H1 (cell line): ENCODE results near the gene MIS18A. TPM values are rescaled to one million over a fixed set of nuclear protein-coding genes. Genes with fewer than 3 reads are reported as not detected.

Experiments used
- CTCF ChIA-PET: fragments of 300-600 bp; sonication (Branson Sonifier 250); formaldehyde crosslinking; loops from one replicate; lab custom pipeline; 2021; ENCODE audit not compliant: partially characterized antibody; lab: Charles Lee
- POLR2A ChIA-PET: fragments of 300-600 bp; sonication (Branson Sonifier 250); formaldehyde crosslinking; loops from one replicate; lab custom pipeline; 2021; ENCODE audit warnings: inconsistent platforms; ENCODE audit not compliant: partially characterized antibody; lab: Charles Lee
- DNase-seq, 2 experiments: peaks; one replicate each; pipeline versions ENCODE4 v3.0.0 to v3.0.0-alpha.2; 2010 to 2022; ENCODE audit warnings: low spot score in 2 of 2, low read depth in 1 of 2, mixed read lengths in 1 of 2
- FAIRE-seq: peaks from 2 replicates; lab custom pipeline; 2011; peaks lifted over from hg19 to GRCh38; lab: Jason Lieb, UNC
- H2AFZ ChIP-seq: 2 replicates; pipeline ENCODE4 v1.8.1; 2012; ENCODE audit warnings: low read length, inconsistent platforms
- H2AK5ac ChIP-seq: 2 replicates; pipeline ENCODE4 v1.6.1; 2013; ENCODE audit warnings: low read depth, low read length
- H2BK120ac ChIP-seq: replicated peaks from 2 replicates; pipeline ENCODE3; 2013; ENCODE audit warnings: low read depth, low read length, inconsistent platforms
- H2BK12ac ChIP-seq: 2 replicates; pipeline ENCODE4 v1.6.1; 2013; ENCODE audit warnings: low read depth, low read length
- H2BK15ac ChIP-seq: 2 replicates; pipeline ENCODE4 v1.6.1; 2013; ENCODE audit warnings: low read length
- H2BK20ac ChIP-seq: 2 replicates; pipeline ENCODE4 v1.6.1; 2013; ENCODE audit warnings: low read length
- H2BK5ac ChIP-seq: 2 replicates; pipeline ENCODE4 v1.6.1; 2013; ENCODE audit warnings: low read depth, low read length
- H3K14ac ChIP-seq: 2 replicates; pipeline ENCODE4 v1.6.1; 2013; ENCODE audit warnings: inconsistent platforms; ENCODE audit not compliant: insufficient read length
- H3K18ac ChIP-seq: 2 replicates; pipeline ENCODE4 v1.6.1; 2013; ENCODE audit warnings: low read length; ENCODE audit errors: extremely low read depth
- H3K23ac ChIP-seq: 2 replicates; pipeline ENCODE4 v1.6.1; 2013; ENCODE audit warnings: inconsistent platforms; ENCODE audit not compliant: insufficient read length
- H3K23me2 ChIP-seq: 2 replicates; pipeline ENCODE4 v1.6.1; 2013; ENCODE audit warnings: low read depth, low read length
- H3K27ac ChIP-seq: 2 replicates; pipeline ENCODE4 v1.6.1; 2011; ENCODE audit warnings: low read depth, low read length, inconsistent platforms
- H3K27me3 ChIP-seq, 4 experiments: replicated peaks in 1 of 4; 1 replicate in 1 of 4; 2 replicates in 3 of 4; pipeline versions ENCODE4 v1.6.1 to v1.8.1; 2011 to 2013; ENCODE audit warnings: low read length in 3 of 4, mild to moderate bottlenecking in 3 of 4, inconsistent platforms in 2 of 4, mixed read lengths in 2 of 4, moderate library complexity in 1 of 4; ENCODE audit not compliant: control insufficient read depth in 3 of 4, insufficient read depth in 3 of 4; ENCODE audit errors: extremely low read depth in 1 of 4
- H3K36me3 ChIP-seq, 4 experiments: 2 replicates each; pipeline versions ENCODE4 v1.6.1 to v1.8.1; 2011 to 2013; ENCODE audit warnings: mild to moderate bottlenecking in 4 of 4, low read length in 3 of 4, moderate library complexity in 2 of 4, control low read depth in 1 of 4, inconsistent platforms in 1 of 4; ENCODE audit not compliant: insufficient read depth in 4 of 4, control insufficient read depth in 2 of 4
- H3K4ac ChIP-seq: replicated peaks from 2 replicates; pipeline ENCODE3; 2013; ENCODE audit warnings: low read length, low read depth, mixed read lengths, inconsistent platforms; ENCODE audit not compliant: insufficient read length
- H3K4me1 ChIP-seq, 4 experiments: replicated peaks in 1 of 4; 1 replicate in 1 of 4; 2 replicates in 3 of 4; pipeline versions ENCODE4 v1.6.1 to v1.8.1; 2011 to 2013; ENCODE audit warnings: low read length in 3 of 4, inconsistent platforms in 2 of 4, mixed read lengths in 1 of 4; ENCODE audit not compliant: insufficient read depth in 4 of 4, control insufficient read depth in 3 of 4
- H3K4me2 ChIP-seq, 2 experiments: 2 replicates each; pipeline versions ENCODE4 v1.6.1 to v1.8.1; 2011 to 2013; ENCODE audit warnings: low read depth in 2 of 2, low read length in 2 of 2, control low read depth in 1 of 2, inconsistent platforms in 1 of 2, mild to moderate bottlenecking in 1 of 2; ENCODE audit not compliant: insufficient read depth in 1 of 2
- H3K4me3 ChIP-seq, 4 experiments: fragments of 200-600, 300-600 bp in 1 of 4; sonication (generic), shearing (Covaris generic), sonication (Bioruptor Twin) in 1 of 4; 2 replicates each; pipeline versions ENCODE4 v1.5.1 to v1.8.1; 2011 to 2016; ENCODE audit warnings: low read length in 4 of 4, low read depth in 3 of 4, control low read depth in 2 of 4, inconsistent platforms in 2 of 4, mild to moderate bottlenecking in 2 of 4, mixed read lengths in 1 of 4, moderate library complexity in 1 of 4; ENCODE audit not compliant: insufficient read depth in 2 of 4; ENCODE audit errors: extremely low read depth in 1 of 4
- H3K56ac ChIP-seq: replicated peaks from 2 replicates; pipeline ENCODE3; 2013; ENCODE audit warnings: low read depth, mild to moderate bottlenecking, mixed read lengths, low read length, inconsistent platforms; ENCODE audit not compliant: insufficient read length
- H3K79me1 ChIP-seq: 2 replicates; pipeline ENCODE4 v1.6.1; 2013; ENCODE audit warnings: low read depth, low read length, control low read depth
- H3K79me2 ChIP-seq, 2 experiments: 2 replicates each; pipeline versions ENCODE4 v1.6.1 to v1.8.1; 2012 to 2013; ENCODE audit warnings: low read length in 2 of 2, mild to moderate bottlenecking in 2 of 2, inconsistent platforms in 1 of 2; ENCODE audit not compliant: insufficient read depth in 2 of 2, control insufficient read depth in 1 of 2
- H3K9ac ChIP-seq, 4 experiments: replicated peaks in 1 of 4; 1 replicate in 1 of 4; 2 replicates in 3 of 4; pipeline versions ENCODE4 v1.6.1 to v1.8.1; 2011 to 2013; ENCODE audit warnings: low read depth in 3 of 4, low read length in 3 of 4, control low read depth in 2 of 4, mild to moderate bottlenecking in 2 of 4, moderate library complexity in 2 of 4, inconsistent platforms in 1 of 4; ENCODE audit errors: extremely low read depth in 1 of 4
- H3K9me3 ChIP-seq, 2 experiments: 2 replicates each; pipeline versions ENCODE4 v1.6.1 to v1.8.1; 2012 to 2013; ENCODE audit warnings: mild to moderate bottlenecking in 2 of 2, moderate library complexity in 2 of 2, control low read depth in 1 of 2, inconsistent platforms in 1 of 2, low read depth in 1 of 2, low read length in 1 of 2, mixed read lengths in 1 of 2; ENCODE audit not compliant: insufficient read depth in 2 of 2
- H4K20me1 ChIP-seq, 2 experiments: replicated peaks in 1 of 2; 2 replicates each; pipeline versions ENCODE3 to v1.8.1; 2011 to 2013; ENCODE audit warnings: inconsistent platforms in 2 of 2, low read length in 2 of 2, mild to moderate bottlenecking in 1 of 2; ENCODE audit not compliant: insufficient read depth in 2 of 2, control insufficient read depth in 1 of 2
- H4K5ac ChIP-seq: 2 replicates; pipeline ENCODE4 v1.6.1; 2013; ENCODE audit warnings: low read length, low read depth, mixed read lengths, inconsistent platforms; ENCODE audit not compliant: insufficient read length
- H4K8ac ChIP-seq: 2 replicates; pipeline ENCODE4 v1.8.0; 2013; ENCODE audit warnings: mild to moderate bottlenecking, moderate library complexity, low read length, inconsistent platforms; ENCODE audit not compliant: insufficient read depth; ENCODE audit errors: extremely low read depth
- H4K91ac ChIP-seq: replicated peaks from 2 replicates; pipeline ENCODE3; 2013; ENCODE audit warnings: low read length, mixed read lengths, inconsistent platforms; ENCODE audit not compliant: insufficient read length
- BCL11A ChIP-seq, 2 experiments: IDR thresholded peaks; one replicate each; pipeline ENCODE4 v1.6.1; 2011; ENCODE audit warnings: low read depth in 2 of 2, low read length in 2 of 2, mild to moderate bottlenecking in 2 of 2
- BRCA1 ChIP-seq: IDR thresholded peaks from 2 replicates; pipeline ENCODE4 v1.6.1; 2012; ENCODE audit warnings: low read depth, low read length, improper control_type of control experiment
- EGR1 ChIP-seq: IDR thresholded peaks from 2 replicates; pipeline ENCODE4 v1.6.1; 2011; ENCODE audit warnings: low read depth, low read length, borderline replicate concordance
- EP300 ChIP-seq, 2 experiments: IDR thresholded peaks; 1 replicate in 1 of 2; 2 replicates in 1 of 2; pipeline ENCODE4 v1.6.1; 2011 to 2012; ENCODE audit warnings: low read depth in 2 of 2, low read length in 2 of 2, mild to moderate bottlenecking in 2 of 2, borderline replicate concordance in 1 of 2, inconsistent platforms in 1 of 2, moderate library complexity in 1 of 2
- POU5F1 ChIP-seq: IDR thresholded peaks from 2 replicates; pipeline ENCODE4 v1.6.1; 2011; ENCODE audit warnings: low read depth, mild to moderate bottlenecking, low read length, moderate library complexity
- RFX5 ChIP-seq: IDR thresholded peaks from 2 replicates; pipeline ENCODE4 v1.6.1; 2011; ENCODE audit warnings: low read depth, low read length, improper control_type of control experiment, borderline replicate concordance
- SP2 ChIP-seq: IDR thresholded peaks from 2 replicates; pipeline ENCODE4 v1.6.1; 2012; ENCODE audit warnings: mild to moderate bottlenecking, low read length, inconsistent platforms
- TBP ChIP-seq: IDR thresholded peaks from 2 replicates; pipeline ENCODE4 v1.6.1; 2011; ENCODE audit warnings: low read depth, low read length, improper control_type of control experiment
- WGBS, 2 experiments: shearing (Covaris generic) in 1 of 2; methylation state at CpG; one replicate each; pipeline versions ENCODE4 v1.1.6 to v1.1.7; 2013 to 2015; ENCODE audit warnings: low lambda C conversion rate in 2 of 2, mixed read lengths in 2 of 2, inconsistent platforms in 1 of 2, low coverage in 1 of 2, missing lambda C conversion rate in 1 of 2; ENCODE audit not compliant: insufficient replicate concordance in 2 of 2, insufficient coverage in 1 of 2, insufficient read length in 1 of 2; ENCODE audit errors: extremely low coverage in 1 of 2, missing lambda C conversion rate in 1 of 2; 5-methylcytosine and 5-hydroxymethylcytosine counted together
- polyA plus RNA-seq, 7 experiments: library from polyadenylated mRNA; depleted of rRNA in 3 of 7; stranded (reverse) in 5 of 7; unstranded in 2 of 7; fragments of >200 nt in 5 of 7; fragments of 200-250 nt in 2 of 7; gene quantifications; 1 replicate in 5 of 7; 2 replicates in 1 of 7; 4 replicates in 1 of 7; pipeline versions ENCODE4 v1.2.1 to v1.2.3, GENCODE V29; 2011 to 2013; ENCODE audit warnings: missing spikeins in 2 of 7, mixed read lengths in 2 of 7
- total RNA-seq: library from RNA; stranded (reverse); fragmentation: NEBNext Ultra II Directional; extraction: Animal tissue kit (Norgen Biotek cat#: 25700); gene quantifications from 2 replicates; pipeline ENCODE4 v1.2.1, GENCODE V29; 2021
- TF ChIP-seq, protein P1 (sequence below): IDR thresholded peaks from 2 replicates; pipeline ENCODE4 v1.6.1; 2012; ENCODE audit warnings: inconsistent platforms
- TF ChIP-seq, protein P2 (sequence below): IDR thresholded peaks from 2 replicates; pipeline ENCODE4 v1.6.1; 2011; ENCODE audit warnings: low read depth, mild to moderate bottlenecking, low read length; ENCODE audit not compliant: insufficient read depth
- TF ChIP-seq, protein P3 (sequence below): IDR thresholded peaks from 2 replicates; pipeline ENCODE4 v1.6.1; 2011; ENCODE audit warnings: low read length, improper control_type of control experiment

MIS18A gene
- total and polyA plus RNA-seq, 2 of the 8 experiments (the other 6 are each of a cell fraction or from before 2014, with no cell fraction given): 28.9 to 53.0 TPM

DNA sequence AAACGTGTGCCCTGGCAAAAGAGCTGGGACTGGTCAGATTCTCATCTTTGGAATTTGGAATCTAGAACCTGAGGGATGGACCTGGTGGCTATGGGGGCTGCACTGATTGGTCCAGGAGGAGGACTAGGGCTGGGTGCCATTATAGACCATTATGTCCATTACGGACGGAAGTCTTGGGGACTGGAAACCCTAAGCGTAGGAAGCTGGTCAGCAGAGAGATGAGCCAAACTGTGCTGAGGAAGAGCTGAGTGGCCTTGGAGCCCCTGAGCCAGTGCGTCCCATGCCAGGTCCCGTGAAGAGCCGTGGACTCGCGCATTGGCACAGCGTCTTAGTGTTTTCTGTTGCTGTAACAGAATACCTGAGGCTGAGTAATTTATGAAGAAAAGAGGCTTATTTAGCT, 29.8 kb upstream of the MIS18A start:
- no peak overlapping the region for H3K4me2 ChIP-seq
- H2BK20ac ChIP-seq: no peak overlapping the region
- H3K79me2 ChIP-seq: no peaks in the 10 kb centered on the region
- no peak overlapping the region for H3K27ac ChIP-seq
- no peak overlapping the region for H3K4ac ChIP-seq
- peaks cover 2 to 13% (median 4%) of the 10 kb centered on the region in 4 experiments; a peak in 6 of 8 replicates for H3K36me3 ChIP-seq
- FAIRE-seq (no peak), DNase-seq (peak in 1 of 2 experiments; percentile 39)
- no peak overlapping the region for H2BK12ac ChIP-seq
- ChIA-PET POLR2A (interaction anchor here (0.6 kb wide), 2 partner anchors 24 to 305 kb away, joined by 3 to 4 read pairs; no protein-coding TSS in a partner anchor), CTCF (interaction anchor here (0.7 to 1.5 kb wide), 8 partner anchors 9 to 281 kb away, joined by 3 to 5 read pairs (median 3); no protein-coding TSS in a partner anchor)
- H3K18ac ChIP-seq: no peak overlapping the region
- H3K23me2 ChIP-seq: no peaks in the 10 kb centered on the region
- H4K91ac ChIP-seq: no peak overlapping the region
- H4K8ac ChIP-seq: no peak overlapping the region
- H3K14ac ChIP-seq: no peak overlapping the region
- H2AK5ac ChIP-seq: no peak overlapping the region
- no peak overlapping the region for H2AFZ ChIP-seq
- no peak overlapping the region for H3K56ac ChIP-seq
- H2BK120ac ChIP-seq: no peak overlapping the region
- 94% methylated on average over 10 of the region's 10 CpGs; no CpG with 5 or more reads in 1 of the 2 experiments for WGBS, 2 experiments
- no peak overlapping the region for H2BK5ac ChIP-seq
- no peaks in the 10 kb centered on the region for H3K27me3 ChIP-seq
- H3K9me3 ChIP-seq: no peaks in the 10 kb centered on the region
- no peak overlapping the region for H2BK15ac ChIP-seq
- peaks cover 0 to 2% of the 10 kb centered on the region in 2 experiments for H4K20me1 ChIP-seq
- peaks cover 5% of the 10 kb centered on the region; the same call in 1 of the 2 replicates for H3K79me1 ChIP-seq
- peaks cover 0 to 7% (median 4%) of the 10 kb centered on the region in 4 experiments; a peak in 5 of 7 replicates for H3K4me1 ChIP-seq
- no peak overlapping the region for H4K5ac ChIP-seq
- H3K23ac ChIP-seq: no peak overlapping the region
- no peak overlapping the region for H3K4me3 ChIP-seq
- no peak overlapping the region; a peak in 1 of 7 replicates for H3K9ac ChIP-seq
- no peak for TF ChIP-seq EGR1
- no peak for TF ChIP-seq SP2
- TF ChIP-seq, protein P1, sequence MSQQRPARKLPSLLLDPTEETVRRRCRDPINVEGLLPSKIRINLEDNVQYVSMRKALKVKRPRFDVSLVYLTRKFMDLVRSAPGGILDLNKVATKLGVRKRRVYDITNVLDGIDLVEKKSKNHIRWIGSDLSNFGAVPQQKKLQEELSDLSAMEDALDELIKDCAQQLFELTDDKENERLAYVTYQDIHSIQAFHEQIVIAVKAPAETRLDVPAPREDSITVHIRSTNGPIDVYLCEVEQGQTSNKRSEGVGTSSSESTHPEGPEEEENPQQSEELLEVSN: no peak
- no peak for TF ChIP-seq POU5F1
- TF ChIP-seq RFX5: no peak
- TF ChIP-seq EP300 (IDR thresholded peaks at IDR 0.05; ENCODE audit: borderline replicate concordance in 1 of 2, low read depth in 2 of 2, low read length in 2 of 2): no peak
- TF ChIP-seq, protein P2, sequence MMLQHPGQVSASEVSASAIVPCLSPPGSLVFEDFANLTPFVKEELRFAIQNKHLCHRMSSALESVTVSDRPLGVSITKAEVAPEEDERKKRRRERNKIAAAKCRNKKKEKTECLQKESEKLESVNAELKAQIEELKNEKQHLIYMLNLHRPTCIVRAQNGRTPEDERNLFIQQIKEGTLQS: no peak
- no peak for TF ChIP-seq BRCA1
- TF ChIP-seq TBP: no peak
- TF ChIP-seq, protein P3, sequence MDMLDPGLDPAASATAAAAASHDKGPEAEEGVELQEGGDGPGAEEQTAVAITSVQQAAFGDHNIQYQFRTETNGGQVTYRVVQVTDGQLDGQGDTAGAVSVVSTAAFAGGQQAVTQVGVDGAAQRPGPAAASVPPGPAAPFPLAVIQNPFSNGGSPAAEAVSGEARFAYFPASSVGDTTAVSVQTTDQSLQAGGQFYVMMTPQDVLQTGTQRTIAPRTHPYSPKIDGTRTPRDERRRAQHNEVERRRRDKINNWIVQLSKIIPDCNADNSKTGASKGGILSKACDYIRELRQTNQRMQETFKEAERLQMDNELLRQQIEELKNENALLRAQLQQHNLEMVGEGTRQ: no peak
- TF ChIP-seq BCL11A (IDR thresholded peaks at IDR 0.05; ENCODE audit: low read depth in 2 of 2, low read length in 2 of 2): no peak
